ENCODE results near the gene MGAT3. TPM values are rescaled to one million over a fixed set of nuclear protein-coding genes. Genes with fewer than 3 reads are reported as not detected.

MGAT3 gene
- total and polyA plus RNA-seq, 9 of the 15 experiments (the other 6 are each of a cell fraction or from before 2014, with no cell fraction given) = 0.10 to 11.5 (median 4.6) TPM

GRCh38 chr22:39428597-39429071 lies 28.2 kb upstream of the MGAT3 start (continued):
- TF ChIP-seq TRIM25 (IDR thresholded peaks at IDR 0.05; ENCODE audit: borderline replicate concordance) = no peak
- no peak for TF ChIP-seq ZNF143 (CRISPR knock-in tag; IDR thresholded peaks at IDR 0.05)
- no peak for TF ChIP-seq FOXP1 (CRISPR knock-in tag; IDR thresholded peaks at IDR 0.05)
- TF ChIP-seq ZNF408 (CRISPR knock-in tag; IDR thresholded peaks at IDR 0.05; ENCODE audit: low read depth) = no peak

- Histone ChIP-seq H3K4me3 (no peak overlapping the region), H3K27ac (ENCODE audit: extremely low read depth, low read depth, low read length) (no peak overlapping the region), H3K9ac (ENCODE audit: insufficient read depth in 1 of 2, low read depth in 2 of 2, low read length in 2 of 2) (no peak overlapping the region), H3K36me3 (ENCODE audit: control insufficient read depth, insufficient read depth, low read length) (peaks cover 61% of the 10 kb centered on the region), H4K20me1 (replicated peaks; ENCODE audit: control insufficient read depth, insufficient read depth, low read length) (no peaks in the 10 kb centered on the region), H3K9me1 (ENCODE audit: control insufficient read depth, insufficient read depth, low read length) (no peaks in the 10 kb centered on the region), H3K4me2 (ENCODE audit: insufficient read depth, low read length) (no peak overlapping the region), H2AFZ (ENCODE audit: low read depth, low read length) (no peak overlapping the region), H3K79me2 (ENCODE audit: control insufficient read depth, insufficient read depth, low read length) (no peaks in the 10 kb centered on the region), H3K27me3 (ENCODE audit: control insufficient read depth in 2 of 2, insufficient read depth in 2 of 2, low read length in 2 of 2) (no peaks in the 10 kb centered on the region), H3K4me1 (replicated peaks in 1 of 2; ENCODE audit: control insufficient read depth in 2 of 2, insufficient read depth in 2 of 2, low read length in 2 of 2) (peaks cover 0 to 27% of the 10 kb centered on the region in 2 experiments; a peak in 3 of 5 replicates), H3K9me3 (replicated peaks; ENCODE audit: control insufficient read depth, insufficient read depth, low read depth, low read length) (no peaks in the 10 kb centered on the region)
- POLR2A ChIA-PET = interaction anchor here (0.6 kb wide), 1 partner anchor 95 kb away, joined by 3 read pairs; no protein-coding TSS in a partner anchor
- 89% methylated on average over 11 of the region's 13 CpGs for WGBS (ENCODE audit: insufficient coverage, low coverage, missing lambda C conversion rate)
- in situ Hi-C loops (cut with MboI) = no loop called here
- DNase-seq (ENCODE audit: extremely low read depth in 1 of 4, low spot score in 3 of 4) = no peak
- no peak for FAIRE-seq
- ATAC-seq = no peak
- CTCF ChIA-PET (ENCODE audit: low intra/inter-chr PET ratio) = no interaction called here
- no TSS peak for BruUV-seq (replicated peaks)
- intact Hi-C loops (cut with micrococcal nuclease) = no loop called here
- TF ChIP-seq FOXP1 (CRISPR knock-in tag; IDR thresholded peaks at IDR 0.05) = no peak
Measured at GRCh38 chr22:39429186-39429585, 27.6 kb upstream of the MGAT3 start.
